Astrocyte (in vitro differentiated cells and primary cell): Measurements from ENCODE around the gene ADGRB3. TPM values are rescaled to one million over a fixed set of nuclear protein-coding genes. Genes with fewer than 3 reads are reported as not detected.

Experiments
- DNase-seq: peaks from one replicate; pipeline ENCODE4 v3.0.0-alpha.2; 2010; ENCODE audit warnings: low read depth
- FAIRE-seq: peaks from 2 replicates; lab custom pipeline; 2011; peaks lifted over from hg19 to GRCh38; lab: Jason Lieb, UNC
- H2AFZ ChIP-seq: 2 replicates; pipeline ENCODE4 v1.6.0; 2012; ENCODE audit warnings: low read depth, low read length, inconsistent platforms
- H3K27ac ChIP-seq: 2 replicates; pipeline ENCODE4 v1.5.1; 2011; ENCODE audit warnings: low read depth, low read length, inconsistent platforms
- H3K27me3 ChIP-seq: 2 replicates; pipeline ENCODE4 v1.6.0; 2011; ENCODE audit warnings: low read length, inconsistent platforms; ENCODE audit not compliant: insufficient read depth
- H3K36me3 ChIP-seq: 2 replicates; pipeline ENCODE4 v1.5.1; 2011; ENCODE audit warnings: low read length, inconsistent platforms; ENCODE audit not compliant: insufficient read depth
- H3K4me1 ChIP-seq: 2 replicates; pipeline ENCODE4 v1.5.1; 2011; ENCODE audit warnings: low read length, inconsistent platforms; ENCODE audit not compliant: insufficient read depth
- H3K4me2 ChIP-seq: 2 replicates; pipeline ENCODE4 v1.6.0; 2012; ENCODE audit warnings: low read length, inconsistent platforms
- H3K4me3 ChIP-seq: 2 replicates; pipeline ENCODE4 v1.5.1; 2011; ENCODE audit warnings: low read depth, mild to moderate bottlenecking, low read length, inconsistent platforms; ENCODE audit not compliant: insufficient read depth
- H3K79me2 ChIP-seq: 2 replicates; pipeline ENCODE4 v1.6.0; 2012; ENCODE audit warnings: mild to moderate bottlenecking, low read length, inconsistent platforms; ENCODE audit not compliant: insufficient read depth
- H3K9ac ChIP-seq: 2 replicates; pipeline ENCODE4 v1.6.0; 2012; ENCODE audit warnings: mild to moderate bottlenecking, low read length, inconsistent platforms
- H3K9me3 ChIP-seq: 2 replicates; pipeline ENCODE4 v1.5.1; 2012; ENCODE audit warnings: low read depth, mild to moderate bottlenecking, low read length, inconsistent platforms; ENCODE audit not compliant: insufficient read depth
- H4K20me1 ChIP-seq: 2 replicates; pipeline ENCODE4 v1.6.0; 2012; ENCODE audit warnings: low read length, inconsistent platforms; ENCODE audit not compliant: insufficient read depth
- H3K27ac Mint-ChIP-seq: one replicate; pipeline ENCODE4 v1.8.0; 2021; ENCODE audit warnings: mild to moderate bottlenecking, mixed read lengths; ENCODE audit not compliant: unreplicated experiment
- H3K27me3 Mint-ChIP-seq: one replicate; pipeline ENCODE4 v1.8.0; 2021; ENCODE audit warnings: low read depth, mixed read lengths; ENCODE audit not compliant: unreplicated experiment
- H3K36me3 Mint-ChIP-seq: one replicate; pipeline ENCODE4 v1.8.0; 2021; ENCODE audit warnings: low read depth, mixed read lengths; ENCODE audit not compliant: unreplicated experiment
- H3K4me1 Mint-ChIP-seq: one replicate; pipeline ENCODE4 v1.8.0; 2021; ENCODE audit warnings: low read depth, mixed read lengths; ENCODE audit not compliant: unreplicated experiment
- H3K4me3 Mint-ChIP-seq: one replicate; pipeline ENCODE4 v1.8.0; 2021; ENCODE audit warnings: mild to moderate bottlenecking, moderate library complexity, mixed read lengths; ENCODE audit not compliant: unreplicated experiment
- H3K9me3 Mint-ChIP-seq: one replicate; pipeline ENCODE4 v1.8.0; 2021; ENCODE audit warnings: mild to moderate bottlenecking, mixed read lengths; ENCODE audit not compliant: unreplicated experiment
- CTCF ChIP-seq: IDR thresholded peaks from 2 replicates; pipeline ENCODE4 v1.5.1; 2011; ENCODE audit warnings: low read depth, mild to moderate bottlenecking, inconsistent platforms, low read length, moderate library complexity; ENCODE audit not compliant: insufficient read depth
- EZH2 ChIP-seq: IDR thresholded peaks from 2 replicates; pipeline ENCODE4 v1.6.1; 2012; ENCODE audit warnings: mild to moderate bottlenecking, low read length, inconsistent platforms; ENCODE audit not compliant: insufficient read depth
- total RNA-seq: library from RNA; stranded (reverse); gene quantifications from 2 replicates; pipeline ENCODE4 v1.2.1, GENCODE V29; 2021

Gene ADGRB3
- total RNA-seq, 1 donor from 2014 or later = 0.77 TPM

- no peaks in the 10 kb centered on the region for H3K9me3 ChIP-seq
- Mint-ChIP-seq H3K4me3 (no peak overlapping the region), H3K27ac (no peak overlapping the region), H3K27me3 (no peaks in the 10 kb centered on the region), H3K4me1 (peaks cover 8% of the 10 kb centered on the region), H3K36me3 (no peaks in the 10 kb centered on the region), H3K9me3 (no peaks in the 10 kb centered on the region)
- no peak for DNase-seq
- H3K36me3 ChIP-seq = no peaks in the 10 kb centered on the region
- H3K4me2 ChIP-seq = no peak overlapping the region
- no peak overlapping the region for H3K27ac ChIP-seq
- H3K27me3 ChIP-seq = no peaks in the 10 kb centered on the region
- no peaks in the 10 kb centered on the region for H3K79me2 ChIP-seq
- H3K4me1 ChIP-seq = no peaks in the 10 kb centered on the region
- H4K20me1 ChIP-seq = no peaks in the 10 kb centered on the region
- TF ChIP-seq CTCF (no peak), EZH2 (no peak)
- no peak for FAIRE-seq
- no peak overlapping the region for H3K4me3 ChIP-seq
- no peak overlapping the region for H3K9ac ChIP-seq
- H2AFZ ChIP-seq = no peak overlapping the region
These were observed 545.4 kb downstream of the ADGRB3 start for GRCh38 chr6:69180361-69181067.

GRCh38 chr6:69181964-69182363 is 546.9 kb downstream of the ADGRB3 start:
- TF ChIP-seq CTCF (no peak), EZH2 (no peak)
- Mint-ChIP-seq H3K27me3 (no peaks in the 10 kb centered on the region), H3K9me3 (no peaks in the 10 kb centered on the region), H3K27ac (no peak overlapping the region), H3K4me1 (peaks cover 2% of the 10 kb centered on the region), H3K36me3 (no peaks in the 10 kb centered on the region), H3K4me3 (no peak overlapping the region)
- Histone ChIP-seq H3K4me3 (no peak overlapping the region), H3K36me3 (no peaks in the 10 kb centered on the region), H2AFZ (no peak overlapping the region), H3K79me2 (no peaks in the 10 kb centered on the region), H4K20me1 (no peaks in the 10 kb centered on the region), H3K27me3 (no peaks in the 10 kb centered on the region), H3K9ac (no peak overlapping the region), H3K27ac (no peak overlapping the region), H3K9me3 (no peaks in the 10 kb centered on the region), H3K4me1 (no peaks in the 10 kb centered on the region), H3K4me2 (no peak overlapping the region)
- DNase-seq (no peak), FAIRE-seq (no peak)

- Histone ChIP-seq H3K79me2 (no peaks in the 10 kb centered on the region), H3K4me3 (no peak overlapping the region), H3K4me1 (no peaks in the 10 kb centered on the region), H2AFZ (no peak overlapping the region), H3K27me3 (no peaks in the 10 kb centered on the region), H3K9ac (no peak overlapping the region), H3K4me2 (no peak overlapping the region), H3K27ac (no peak overlapping the region), H4K20me1 (no peaks in the 10 kb centered on the region), H3K9me3 (no peaks in the 10 kb centered on the region), H3K36me3 (no peaks in the 10 kb centered on the region)
- Mint-ChIP-seq H3K9me3 (no peaks in the 10 kb centered on the region), H3K27ac (no peak overlapping the region), H3K4me1 (peaks cover 2% of the 10 kb centered on the region), H3K4me3 (no peak overlapping the region), H3K27me3 (no peaks in the 10 kb centered on the region), H3K36me3 (no peaks in the 10 kb centered on the region)
- no peak for DNase-seq
- no peak for FAIRE-seq
- no peak for TF ChIP-seq EZH2
- TF ChIP-seq CTCF = no peak
These were observed 550.2 kb downstream of the ADGRB3 start for GRCh38 chr6:69185276-69185675.
